Tibial nerve (tissue), 3 donors: Measurements from ENCODE around the gene CCR8.

Experiments
- POLR2A ChIP-seq, 2 donors: fragments of 450-650 bp; IDR thresholded peaks; one replicate each; pipeline ENCODE4 v1.6.1; 2017; ENCODE audit warnings: antibody characterized with exemption in 2 of 2, mild to moderate bottlenecking in 2 of 2, moderate library complexity in 2 of 2
- TF ChIP-seq, protein P1 (sequence below), 5 experiments: fragments of 200-600 bp in 3 of 5; fragments of 450-650 bp in 2 of 5; sonication (generic) in 3 of 5; IDR thresholded peaks; one replicate each; pipeline ENCODE4 v1.5.1; 2016 to 2019; ENCODE audit warnings: antibody characterized with exemption in 5 of 5, mild to moderate bottlenecking in 3 of 5, moderate library complexity in 2 of 5

DNA sequence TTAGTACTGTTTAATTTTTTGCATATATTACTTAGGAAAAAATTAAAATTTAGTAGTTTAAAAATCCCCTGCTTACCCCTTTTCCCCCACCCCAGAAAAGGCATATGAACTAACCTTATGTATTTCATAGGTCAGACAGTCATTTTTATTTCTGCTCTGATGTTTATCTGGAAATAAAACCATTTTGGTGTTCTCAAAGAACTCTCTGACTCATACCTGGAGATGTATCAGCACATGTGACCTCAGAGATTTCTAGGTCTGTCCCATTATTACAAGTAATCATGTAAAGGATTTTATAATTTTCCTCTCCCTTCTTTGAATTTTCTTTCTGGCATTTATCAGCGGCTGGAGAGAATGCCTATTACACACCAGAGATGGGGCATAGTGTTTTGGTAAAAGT is 14.1 kb upstream of the CCR8 start:
- TF ChIP-seq, protein P1, sequence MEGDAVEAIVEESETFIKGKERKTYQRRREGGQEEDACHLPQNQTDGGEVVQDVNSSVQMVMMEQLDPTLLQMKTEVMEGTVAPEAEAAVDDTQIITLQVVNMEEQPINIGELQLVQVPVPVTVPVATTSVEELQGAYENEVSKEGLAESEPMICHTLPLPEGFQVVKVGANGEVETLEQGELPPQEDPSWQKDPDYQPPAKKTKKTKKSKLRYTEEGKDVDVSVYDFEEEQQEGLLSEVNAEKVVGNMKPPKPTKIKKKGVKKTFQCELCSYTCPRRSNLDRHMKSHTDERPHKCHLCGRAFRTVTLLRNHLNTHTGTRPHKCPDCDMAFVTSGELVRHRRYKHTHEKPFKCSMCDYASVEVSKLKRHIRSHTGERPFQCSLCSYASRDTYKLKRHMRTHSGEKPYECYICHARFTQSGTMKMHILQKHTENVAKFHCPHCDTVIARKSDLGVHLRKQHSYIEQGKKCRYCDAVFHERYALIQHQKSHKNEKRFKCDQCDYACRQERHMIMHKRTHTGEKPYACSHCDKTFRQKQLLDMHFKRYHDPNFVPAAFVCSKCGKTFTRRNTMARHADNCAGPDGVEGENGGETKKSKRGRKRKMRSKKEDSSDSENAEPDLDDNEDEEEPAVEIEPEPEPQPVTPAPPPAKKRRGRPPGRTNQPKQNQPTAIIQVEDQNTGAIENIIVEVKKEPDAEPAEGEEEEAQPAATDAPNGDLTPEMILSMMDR (IDR thresholded peaks at IDR 0.05): no peak
- TF ChIP-seq POLR2A (IDR thresholded peaks at IDR 0.05): no peak
